ENCODE results near the gene ZMPSTE24.
"Not testable (repeated sequence)": the region's sequence is repeated elsewhere in the genome, so short reads cannot be mapped to it uniquely, and the experiment has no call there.

Gene ZMPSTE24

DNA sequence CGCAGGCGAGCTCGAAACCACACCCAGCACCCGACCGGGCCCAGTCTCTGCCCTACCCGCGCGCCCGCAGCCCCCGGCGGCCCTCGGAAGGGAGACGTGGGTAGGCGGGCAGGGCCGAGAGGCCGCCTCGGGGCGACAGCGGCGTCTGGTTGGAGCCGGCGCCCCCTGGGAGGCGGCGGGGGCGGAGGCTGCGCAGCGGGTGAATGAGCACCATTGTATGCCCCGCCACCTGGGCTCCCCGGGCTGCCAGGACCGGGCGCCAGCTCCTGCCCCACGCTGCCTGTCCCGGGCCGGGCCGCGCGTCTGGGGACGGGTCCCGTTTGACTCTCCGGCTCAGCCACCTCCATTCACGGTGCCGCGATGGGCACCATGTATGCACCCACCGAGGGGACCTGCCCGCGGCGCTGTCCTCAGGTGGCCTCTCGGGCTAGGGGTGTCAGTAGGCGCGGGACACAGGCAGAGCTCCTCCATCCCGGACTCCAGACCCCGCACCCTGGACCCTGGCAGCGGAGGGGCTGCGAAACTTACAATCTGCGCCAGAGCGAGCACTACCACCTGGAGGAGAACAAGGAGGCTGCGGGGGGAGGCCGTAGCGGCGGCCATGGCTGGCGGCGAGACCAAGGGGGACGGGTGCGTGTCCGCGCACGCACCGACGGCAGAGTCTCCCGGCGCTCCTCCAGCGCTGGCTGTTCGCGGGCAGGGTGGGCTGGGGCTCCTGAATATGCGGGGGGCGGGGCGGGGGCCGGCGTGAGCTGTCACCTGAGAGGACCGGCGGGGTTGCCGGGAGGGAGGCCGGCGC, 58.8 kb downstream of the ZMPSTE24 start, which contains the start of gene COL9A2:
Gene COL9A2 (minus strand): TSS at position 692 of the 799 bp plus-strand sequence. CDS start 89 bp downstream, at position 603.
- DNase-seq (ENCODE audit: low read depth in 2 of 2, low spot score in 1 of 2), result peak; percentile 25 to 36

DNA sequence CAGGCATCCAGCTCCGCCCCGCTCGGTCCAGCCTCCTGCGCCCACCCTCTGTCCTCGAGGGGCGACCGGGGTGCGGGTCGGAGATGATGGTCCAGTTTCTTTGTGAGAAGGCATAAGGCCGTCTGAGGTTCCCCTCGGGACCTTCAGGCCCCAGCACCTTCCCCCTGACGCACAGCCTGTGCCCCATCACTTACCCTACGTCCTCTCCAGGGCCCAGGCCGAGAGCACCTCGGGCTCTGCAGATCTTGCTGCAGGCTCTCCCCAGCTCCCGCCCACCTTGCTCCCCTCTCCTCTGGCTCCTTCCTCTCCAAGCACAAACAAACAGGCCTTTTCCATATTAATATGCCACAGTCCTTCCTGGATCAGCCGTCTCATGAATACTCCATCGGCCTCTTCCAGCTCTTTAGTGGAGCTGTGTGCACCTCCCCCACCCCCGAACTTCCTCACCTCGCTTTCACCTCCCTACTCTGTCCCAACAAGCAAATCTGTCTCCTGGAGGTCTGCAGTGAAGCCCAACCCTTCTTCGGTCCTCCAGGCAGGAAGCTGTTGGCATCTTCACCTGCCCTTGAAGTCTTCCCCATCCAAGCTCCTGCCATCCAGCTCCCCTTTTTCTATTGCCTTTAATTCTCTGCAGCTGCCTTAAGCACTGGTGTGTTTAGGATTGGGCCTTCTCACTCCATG, 59.5 kb downstream of the ZMPSTE24 start:
- no peak for DNase-seq (ENCODE audit: low read depth in 2 of 2, low spot score in 1 of 2)

DNA sequence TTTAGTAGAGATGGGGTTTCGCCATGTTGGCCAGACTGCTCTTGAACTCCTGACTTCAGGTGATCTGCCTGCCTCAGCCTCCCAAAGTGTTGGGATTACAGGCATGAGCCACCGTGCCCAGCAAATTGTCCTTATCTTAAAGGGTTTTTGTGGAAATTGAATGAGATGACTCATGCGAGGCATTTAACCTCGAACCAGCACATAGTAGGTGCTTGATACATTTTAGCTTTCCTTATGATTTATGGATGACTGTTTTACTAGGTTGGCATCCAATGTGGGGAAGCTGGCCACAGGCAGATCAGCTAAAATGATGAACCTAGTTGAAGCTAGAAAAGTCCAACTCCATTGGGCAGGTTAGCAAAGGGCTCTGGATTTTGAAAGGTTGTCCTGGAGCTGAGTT, 60.4 kb downstream of the ZMPSTE24 start:
- DNase-seq (ENCODE audit: low read depth in 2 of 2, low spot score in 1 of 2), result no peak

DNA sequence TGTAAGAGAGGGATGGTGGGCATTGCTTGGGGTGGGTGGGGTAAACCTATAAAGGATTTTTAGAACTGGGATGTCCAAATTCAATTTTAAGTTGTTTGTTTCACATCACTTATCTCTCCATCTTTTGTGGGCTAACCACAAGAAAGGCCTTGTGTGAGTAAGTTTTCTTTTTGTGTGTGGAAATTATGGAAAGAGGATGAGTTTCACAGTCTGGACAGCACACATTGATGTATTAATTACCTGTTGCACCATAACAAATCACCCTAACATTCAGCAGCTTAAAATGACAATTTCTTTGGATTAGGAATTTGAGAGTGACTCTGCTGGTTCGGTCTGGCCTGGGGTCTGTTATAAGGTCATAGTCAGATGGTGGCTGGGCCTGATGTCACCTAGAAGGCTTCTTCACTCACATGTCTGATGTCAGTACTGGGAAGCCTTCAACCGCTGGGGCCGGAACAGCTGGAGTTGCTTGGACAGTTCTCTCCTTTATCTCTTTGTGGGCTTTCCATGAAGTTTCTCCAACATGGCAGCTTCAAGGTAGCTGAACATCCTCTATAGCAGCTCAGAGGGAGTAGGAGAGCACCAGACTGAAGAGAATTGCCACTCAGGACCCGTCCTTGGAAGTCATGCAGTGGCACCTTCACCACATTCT, 61.1 kb downstream of the ZMPSTE24 start:
- no peak for DNase-seq (ENCODE audit: low read depth in 2 of 2, low spot score in 1 of 2)

DNA sequence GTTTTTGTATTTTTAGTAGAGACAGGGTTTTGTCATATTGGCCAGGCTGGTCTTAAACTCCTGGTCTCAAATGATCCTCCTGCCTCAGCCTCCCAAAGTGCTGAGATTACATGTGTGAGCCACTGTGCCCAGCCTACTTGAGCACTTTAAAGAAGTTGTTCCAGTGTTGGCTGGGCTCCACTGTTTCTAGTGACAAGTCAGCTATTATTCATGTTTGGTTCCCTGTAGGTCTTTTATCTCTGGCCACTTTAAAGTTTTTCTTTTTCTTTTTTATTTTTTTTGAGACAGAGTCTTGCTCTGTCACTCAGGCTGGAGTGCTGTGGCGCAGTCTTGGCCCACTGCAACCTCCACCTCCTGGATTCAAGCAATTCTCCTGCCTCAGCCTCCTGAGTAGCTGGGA, 73.4 kb downstream of the ZMPSTE24 start:
- DNase-seq (ENCODE audit: low read depth in 2 of 2, low spot score in 1 of 2), result not testable (repeated sequence)

DNA sequence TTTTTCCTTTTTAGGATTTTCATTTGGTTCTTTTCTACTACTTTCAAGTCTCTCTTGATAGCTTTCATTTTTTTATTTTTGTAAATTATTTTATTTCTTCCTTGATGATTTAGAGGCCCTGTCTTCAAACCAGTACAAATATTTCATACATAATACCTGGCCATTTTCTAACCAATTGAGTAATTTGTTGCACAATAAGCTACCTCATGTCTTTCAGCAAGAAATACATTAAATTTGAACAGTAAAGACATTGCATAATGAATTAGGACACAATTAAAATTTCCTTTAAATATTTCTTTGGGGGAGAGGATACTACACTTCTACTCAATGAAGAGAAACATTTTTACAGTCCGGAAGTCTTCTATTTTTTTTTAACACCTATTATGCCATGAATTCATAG, 74.7 kb downstream of the ZMPSTE24 start:
- DNase-seq (ENCODE audit: low read depth in 2 of 2, low spot score in 1 of 2), result no peak

DNA sequence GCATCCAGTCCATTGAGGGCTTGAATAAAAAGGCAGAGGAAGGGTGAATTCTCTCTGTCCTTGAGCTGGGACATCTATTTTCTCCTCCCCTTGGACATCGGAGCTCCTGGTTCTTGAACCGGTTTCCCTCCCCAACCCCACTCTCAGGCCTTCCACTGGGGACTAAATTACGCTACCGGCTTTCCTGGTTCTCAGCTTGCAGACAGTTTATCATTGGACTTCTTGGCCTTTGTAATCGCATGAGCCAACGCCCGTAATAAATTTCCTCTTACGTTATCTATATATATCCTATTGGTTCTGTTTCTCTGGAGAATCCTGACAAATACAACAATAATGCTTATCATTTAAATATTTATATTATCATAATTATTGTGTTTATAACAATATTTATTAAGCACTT, 79.4 kb downstream of the ZMPSTE24 start:
- no peak for DNase-seq (ENCODE audit: low read depth in 2 of 2, low spot score in 1 of 2)

DNA sequence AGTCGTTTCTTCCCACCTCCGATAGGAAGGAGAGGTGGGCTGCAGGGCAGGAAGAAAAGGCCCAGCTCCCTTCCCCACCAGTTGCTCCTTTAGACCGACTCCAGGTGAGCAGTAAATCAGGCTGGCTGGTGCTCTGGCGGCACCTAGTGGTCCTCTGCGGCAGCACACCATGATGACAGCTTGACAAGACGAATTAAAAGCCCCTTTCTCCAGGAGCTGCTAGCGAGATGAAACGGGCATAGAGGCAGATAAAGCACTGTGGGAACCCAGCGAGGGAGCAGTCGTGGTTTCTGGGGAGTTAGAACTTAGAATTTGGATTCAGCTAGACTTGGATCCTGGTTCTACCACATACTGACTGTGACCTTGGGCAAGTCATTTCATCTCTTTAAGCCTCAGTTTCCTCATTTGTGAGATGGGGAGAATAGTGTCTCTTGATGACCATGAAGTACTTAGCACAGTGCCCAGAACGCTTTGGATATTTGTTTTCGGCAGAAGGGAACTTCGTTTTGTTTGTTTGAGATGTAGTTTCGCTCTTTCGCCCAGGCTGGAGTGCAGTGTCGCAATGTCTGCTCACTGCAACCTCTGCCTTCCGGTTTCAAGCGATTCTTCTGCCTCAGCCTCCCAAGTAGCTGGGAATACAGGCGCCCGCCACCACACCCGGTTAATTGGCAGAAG, 80.8 kb downstream of the ZMPSTE24 start:
- peak; percentile 76 to 79 for DNase-seq (ENCODE audit: low read depth in 2 of 2, low spot score in 1 of 2)

DNA sequence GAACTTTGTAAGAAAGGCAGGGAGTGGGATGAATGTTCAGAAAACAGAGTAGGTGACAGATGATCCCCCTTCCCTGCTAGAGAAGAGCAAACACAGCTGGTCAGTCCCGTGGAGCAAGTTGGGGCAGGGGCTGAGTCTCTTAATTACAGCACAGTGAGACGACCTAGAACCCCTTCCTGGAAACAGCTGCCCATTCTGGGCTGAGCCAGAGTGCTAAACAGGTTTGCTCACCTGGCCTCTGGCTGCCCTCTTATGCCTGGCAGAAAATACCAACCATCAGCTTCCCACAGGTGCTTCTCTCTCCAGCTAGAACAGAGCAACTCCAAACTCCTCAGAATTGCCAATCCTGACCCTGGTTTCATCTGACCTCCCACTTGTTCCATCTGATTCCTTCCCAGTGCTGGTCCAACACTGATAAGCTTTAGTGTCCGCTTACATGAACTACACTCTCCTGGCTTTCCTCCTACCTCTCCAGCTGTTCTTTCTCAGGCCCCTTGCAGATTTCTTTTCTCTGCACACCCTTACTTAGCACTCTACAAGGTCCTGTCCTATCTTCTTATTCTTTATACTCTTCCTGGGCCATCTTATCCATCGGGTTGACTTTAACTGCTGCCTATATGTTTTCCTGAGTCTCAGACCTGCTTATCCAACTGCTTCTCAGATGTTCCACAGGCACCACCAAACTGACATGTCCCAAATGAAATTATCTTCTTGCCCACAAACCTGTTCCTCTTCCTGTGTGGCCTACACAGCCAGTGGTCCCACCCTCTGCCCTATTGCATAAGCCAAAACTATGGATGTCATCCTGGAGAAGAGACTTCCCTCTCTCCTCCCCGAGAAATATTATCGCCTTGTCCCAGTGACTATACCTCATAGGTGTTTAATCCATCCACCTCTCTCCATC, 81.6 kb downstream of the ZMPSTE24 start:
- no peak for DNase-seq (ENCODE audit: low read depth in 2 of 2, low spot score in 1 of 2)

DNA sequence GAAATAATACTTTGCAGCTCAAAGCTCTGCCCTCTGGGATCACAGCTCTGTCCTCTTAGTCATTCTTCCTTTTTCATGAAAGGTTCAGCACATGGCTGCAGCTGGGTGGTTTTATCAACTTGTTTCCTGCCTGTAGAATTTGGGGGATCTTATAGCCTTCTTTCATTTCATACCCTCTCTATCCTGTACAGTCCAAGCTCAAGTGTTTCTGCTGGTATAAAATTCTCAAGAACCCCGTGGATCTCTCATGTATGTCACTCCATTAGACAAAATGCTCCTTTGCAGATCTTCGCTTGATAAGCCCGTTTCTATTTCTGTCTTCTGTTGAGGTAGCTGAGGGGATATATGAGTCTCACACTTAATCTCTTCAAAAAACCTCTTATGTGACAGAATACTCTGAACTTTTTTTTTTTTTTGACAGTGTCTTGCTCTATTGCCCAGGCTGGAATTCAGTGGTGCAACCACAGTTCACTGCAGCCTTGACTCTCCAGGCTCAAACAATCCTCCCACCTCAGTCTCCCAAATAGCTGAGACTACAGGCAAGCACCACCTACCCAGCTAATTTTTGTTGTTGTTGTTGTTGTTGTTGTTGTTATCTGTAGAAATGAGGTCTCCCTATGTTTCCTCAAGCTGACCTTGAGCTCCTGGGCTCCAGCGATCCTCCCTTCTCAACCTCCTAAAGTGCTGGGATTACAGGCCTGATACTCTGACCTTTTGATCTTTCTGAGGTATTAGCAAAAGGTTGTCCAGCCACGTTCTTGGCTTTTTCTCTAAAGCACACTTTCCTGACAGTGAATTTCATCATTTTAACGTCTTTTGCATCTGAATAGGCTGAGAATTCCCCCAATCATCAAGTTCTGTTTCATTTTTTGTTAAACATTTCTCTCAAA, 83.7 kb downstream of the ZMPSTE24 start:
- DNase-seq (ENCODE audit: low read depth in 2 of 2, low spot score in 1 of 2), result no peak

DNA sequence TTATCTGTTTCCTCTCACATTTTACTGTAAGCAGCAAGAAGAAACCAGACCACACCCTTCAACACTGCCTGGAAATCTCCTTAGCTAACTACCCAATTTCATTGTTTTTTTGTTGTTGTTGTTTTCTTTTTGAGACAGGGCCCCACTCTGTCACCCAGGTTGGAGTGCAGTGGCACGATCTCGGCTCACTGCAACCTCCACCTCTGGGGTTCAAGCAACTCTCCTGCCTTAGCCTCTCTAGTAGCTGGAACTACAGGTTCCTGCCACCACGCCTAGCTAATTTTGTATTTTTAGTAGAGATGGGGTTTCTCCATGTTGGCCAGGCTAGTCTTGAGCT, 84.3 kb downstream of the ZMPSTE24 start:
- DNase-seq (ENCODE audit: low read depth in 2 of 2, low spot score in 1 of 2), result not testable (repeated sequence)
